GM23248 (cell line): Measurements from ENCODE around the gene TRIM17.

Experiments
- EZH2 ChIP-seq: fragments of 200-600 bp; sonication (generic); IDR thresholded peaks from 2 replicates; pipeline ENCODE4 v1.6.1; 2018; ENCODE audit warnings: antibody characterized with exemption, mild to moderate bottlenecking; ENCODE audit not compliant: insufficient read depth, poor library complexity, severe bottlenecking
- EZH2phosphoT487 ChIP-seq: fragments of 200-600 bp; sonication (generic); IDR thresholded peaks from 2 replicates; pipeline ENCODE4 v1.6.1; 2018; ENCODE audit warnings: antibody characterized with exemption, moderate library complexity, mild to moderate bottlenecking, low read depth; ENCODE audit not compliant: insufficient read depth

DNA sequence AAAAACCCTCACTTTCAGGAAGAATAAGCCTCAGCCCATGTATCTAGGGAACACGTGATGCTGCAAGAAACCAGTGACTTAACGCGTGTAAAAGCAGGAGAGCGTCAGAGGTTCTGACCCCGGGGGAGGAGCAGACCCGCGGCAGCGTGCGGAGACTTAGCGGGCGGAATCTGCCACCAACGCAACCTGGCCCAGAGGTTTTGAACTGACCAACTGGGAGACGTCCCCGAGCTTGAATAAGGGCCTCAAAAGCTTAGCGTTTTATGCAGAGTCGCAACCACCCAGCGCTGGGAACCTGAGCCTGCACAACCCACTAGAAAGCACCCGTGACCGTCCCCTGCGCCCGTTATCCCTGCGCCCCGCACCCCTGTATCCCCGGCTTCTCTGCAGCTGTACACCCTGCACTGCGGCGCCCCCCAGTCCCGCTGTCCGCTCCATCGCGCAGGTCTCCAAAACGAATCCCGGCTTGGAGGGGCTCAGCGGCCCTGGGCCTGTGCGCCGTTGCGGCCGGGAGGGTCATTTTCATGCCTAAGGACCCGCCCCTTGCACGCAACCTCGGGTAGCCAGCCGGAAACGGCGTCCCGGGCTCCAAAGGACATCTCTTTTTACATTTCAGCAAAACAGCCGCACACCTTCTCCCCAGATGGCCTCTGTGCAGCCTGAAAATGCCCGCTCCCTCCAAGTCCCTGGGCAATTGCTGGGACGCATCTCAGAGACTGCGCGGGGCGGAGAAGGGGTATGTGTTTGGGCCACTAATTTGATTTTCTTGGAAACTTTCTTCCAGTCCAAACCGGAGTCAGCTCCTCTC lies 29.4 kb upstream of the TRIM17 start:
- peak; percentile 82 for TF ChIP-seq EZH2
- no peak for TF ChIP-seq EZH2phosphoT487
